ACC112 (cell line): ENCODE data around the gene S100A14.

Source experiments
- H2AFZ ChIP-seq: fragments of 200-600 bp; sonication (generic); one replicate; pipeline ENCODE4 v1.6.0; 2017; ENCODE audit warnings: antibody characterized with exemption, low read length; ENCODE audit not compliant: unreplicated experiment
- H3K27ac ChIP-seq: fragments of 200-600 bp; sonication (generic); 2 replicates; pipeline ENCODE4 v1.5.1; 2014; ENCODE audit warnings: low read depth, mild to moderate bottlenecking, antibody characterized with exemption, low read length, moderate library complexity
- H3K27me3 ChIP-seq: fragments of 200-600 bp; sonication (generic); 2 replicates; pipeline ENCODE4 v1.6.1; 2014; ENCODE audit warnings: mild to moderate bottlenecking, antibody characterized with exemption, low read length, moderate library complexity, mixed read lengths; ENCODE audit not compliant: insufficient read depth
- H3K36me3 ChIP-seq: fragments of 200-600 bp; sonication (generic); 2 replicates; pipeline ENCODE4 v1.6.1; 2016; ENCODE audit warnings: mild to moderate bottlenecking, antibody characterized with exemption, low read length, moderate library complexity, mixed read lengths; ENCODE audit not compliant: insufficient read depth
- H3K4me1 ChIP-seq: fragments of 200-600 bp; sonication (generic); one replicate; pipeline ENCODE4 v1.6.1; 2016; ENCODE audit warnings: low read length, mixed read lengths; ENCODE audit not compliant: insufficient read depth, unreplicated experiment, control insufficient read depth
- H3K4me3 ChIP-seq: fragments of 200-600 bp; sonication (generic); 2 replicates; pipeline ENCODE4 v1.5.1; 2014; ENCODE audit warnings: mild to moderate bottlenecking, low read depth, low read length
- H3K79me2 ChIP-seq: fragments of 200-600 bp; sonication (generic); one replicate; pipeline ENCODE4 v1.6.0; 2016; ENCODE audit warnings: low read length; ENCODE audit not compliant: control insufficient read depth, unreplicated experiment, insufficient read depth

The S100A14 gene

DNA sequence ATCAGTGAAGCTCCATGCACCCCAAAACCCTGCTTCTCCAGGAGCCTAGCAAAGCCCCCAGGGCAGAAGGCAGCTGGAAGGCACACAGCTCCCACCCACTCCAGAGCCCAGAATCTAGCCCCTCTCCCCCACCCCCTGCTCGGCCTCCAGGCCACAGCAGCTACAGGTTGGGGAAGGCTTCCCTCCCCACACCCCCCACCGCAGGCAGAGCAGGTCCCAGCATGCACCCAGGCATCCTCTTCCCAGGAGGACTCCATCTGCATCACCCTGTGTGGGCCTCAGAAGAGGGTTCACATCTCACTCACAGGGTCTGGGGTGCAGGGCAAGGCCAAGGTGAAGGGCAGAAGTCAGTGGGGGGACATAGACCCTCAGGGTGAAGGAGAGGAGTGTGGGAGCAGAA, 719 bp downstream of the S100A14 start:
- Histone ChIP-seq H3K79me2 (peaks cover 30% of the 10 kb centered on the region), H3K4me1 (peaks cover 39% of the 10 kb centered on the region), H3K36me3 (peaks cover 3% of the 10 kb centered on the region), H2AFZ (no peak overlapping the region), H3K27ac (no peak overlapping the region), H3K27me3 (no peaks in the 10 kb centered on the region), H3K4me3 (no peak overlapping the region)

- no peak overlapping the region for H3K27ac ChIP-seq
- H2AFZ ChIP-seq = no peak overlapping the region
- peaks cover 44% of the 10 kb centered on the region for H3K4me1 ChIP-seq
- peaks cover 3% of the 10 kb centered on the region for H3K36me3 ChIP-seq
- H3K79me2 ChIP-seq = peaks cover 35% of the 10 kb centered on the region
- H3K27me3 ChIP-seq = no peaks in the 10 kb centered on the region
- H3K4me3 ChIP-seq = no peak overlapping the region
Measured at GRCh38 chr1:153614906-153615305, 1.2 kb downstream of the S100A14 start.

GRCh38 chr1:153614189-153614900, 1.8 kb downstream of the S100A14 start:
- no peak overlapping the region for H2AFZ ChIP-seq

DNA sequence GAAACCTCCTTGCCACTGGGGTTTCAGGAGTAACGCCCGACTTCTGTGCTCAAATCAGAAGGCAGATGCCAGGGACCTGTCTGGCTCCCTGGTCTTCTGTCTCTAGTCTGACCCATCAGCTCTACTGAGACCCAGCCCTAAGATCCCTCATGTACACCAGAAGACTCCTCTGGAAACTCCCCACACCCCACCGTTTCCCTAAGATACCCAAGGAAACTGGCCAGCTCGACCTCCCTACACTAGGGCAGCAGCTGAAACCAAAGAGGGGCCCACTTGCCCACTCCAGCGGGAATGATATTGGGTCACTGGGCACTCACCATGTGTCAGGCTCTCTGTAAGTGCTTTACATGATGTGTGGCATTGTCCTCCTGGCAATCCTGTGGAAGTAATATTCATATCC, 2.7 kb downstream of the S100A14 start:
- Histone ChIP-seq H3K79me2 (peaks cover 50% of the 10 kb centered on the region), H3K4me3 (peak overlapping the region; percentile 93), H3K4me1 (peaks cover 55% of the 10 kb centered on the region), H3K27ac (peak overlapping the region; percentile 74; the same call in 1 of the 2 replicates), H3K36me3 (0 out of 2 replicates have a peak, but pooled peaks cover 3% of the 10 kb centered on the region), H2AFZ (peak overlapping the region; percentile 67), H3K27me3 (no peaks in the 10 kb centered on the region)

More at GRCh38 chr1:153614189-153614900, 1.8 kb downstream of the S100A14 start:
- H3K27me3 ChIP-seq = no peaks in the 10 kb centered on the region
- no peak overlapping the region for H3K27ac ChIP-seq
- peaks cover 41% of the 10 kb centered on the region for H3K79me2 ChIP-seq
- no peak overlapping the region for H3K4me3 ChIP-seq
- peaks cover 3% of the 10 kb centered on the region; the same call in 1 of the 2 replicates for H3K36me3 ChIP-seq
- peaks cover 50% of the 10 kb centered on the region for H3K4me1 ChIP-seq

DNA sequence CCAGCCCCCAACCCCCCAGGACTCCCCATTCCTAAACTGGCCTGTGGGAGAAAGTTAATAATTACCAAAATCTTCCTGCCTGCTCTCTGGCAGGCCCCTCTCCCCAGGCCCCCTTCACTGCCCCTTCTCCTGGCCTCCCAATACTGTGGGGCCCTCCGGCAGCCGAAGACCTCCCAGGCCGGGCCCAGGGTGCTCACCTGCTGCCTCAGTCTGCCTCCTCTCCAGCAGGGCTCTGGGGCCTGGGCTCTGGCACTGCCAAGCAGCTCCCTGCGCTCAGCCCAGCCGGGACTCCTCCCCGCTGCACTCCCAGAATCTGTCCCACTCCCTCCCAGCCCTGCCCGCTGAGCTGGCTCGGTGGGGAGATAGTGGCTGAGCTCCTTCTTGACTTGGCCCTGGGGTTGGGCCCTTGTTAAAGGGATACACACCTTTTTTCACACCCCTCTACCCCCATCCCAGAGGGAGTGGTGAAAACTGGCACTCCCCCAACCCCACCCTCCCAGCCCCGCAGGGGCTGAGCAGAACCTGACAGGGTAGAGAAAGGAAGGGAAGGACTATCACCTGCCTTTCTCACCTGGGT, 3.3 kb downstream of the S100A14 start, which contains the start of gene S100A16:
Gene S100A16, minus strand, starts transcription at position 383 of the 577 bp plus-strand sequence. CDS start 4,986 bp downstream, outside the sequence.
- 0 out of 2 replicates have a peak, but pooled peaks cover 3% of the 10 kb centered on the region for H3K36me3 ChIP-seq
- H3K27ac ChIP-seq = peak within 1 kb of the TSS; percentile 74
- peaks cover 59% of the 10 kb centered on the region for H3K4me1 ChIP-seq
- peak within 1 kb of the TSS; percentile 93 for H3K4me3 ChIP-seq
- peaks cover 55% of the 10 kb centered on the region for H3K79me2 ChIP-seq
- no peaks in the 10 kb centered on the region for H3K27me3 ChIP-seq
- H2AFZ ChIP-seq = peak within 1 kb of the TSS; percentile 67

- Histone ChIP-seq H3K27me3 (no peaks in the 10 kb centered on the region), H3K27ac (peak overlapping the region; percentile 74), H3K36me3 (peaks cover 7% of the 10 kb centered on the region; the same call in 1 of the 2 replicates), H2AFZ (peak overlapping the region; percentile 4), H3K4me1 (peaks cover 60% of the 10 kb centered on the region), H3K79me2 (peaks cover 61% of the 10 kb centered on the region), H3K4me3 (peak overlapping the region; percentile 93)
Measured at GRCh38 chr1:153612111-153612754, 3.9 kb downstream of the S100A14 start.

DNA sequence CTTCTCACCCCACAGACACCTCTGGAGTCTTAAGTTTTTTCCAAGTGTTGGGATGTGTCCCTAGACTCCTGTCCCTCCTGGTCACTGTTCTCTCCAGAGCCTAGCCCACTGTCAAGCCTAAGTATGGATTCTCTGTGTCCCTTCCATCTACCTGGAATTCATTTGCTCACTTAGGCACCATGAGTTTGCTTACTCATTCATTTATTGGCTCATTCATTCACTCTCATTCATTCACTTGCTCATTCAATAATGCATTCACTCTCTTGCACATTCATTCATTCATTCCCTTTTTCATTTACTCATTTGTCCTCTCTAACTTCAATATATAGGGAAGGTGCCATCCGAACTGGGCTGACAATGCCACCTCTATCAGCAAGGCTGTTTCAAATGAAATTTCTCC, 4.8 kb downstream of the S100A14 start:
- peaks cover 55% of the 10 kb centered on the region for H3K4me1 ChIP-seq
- peak overlapping the region; percentile 93 for H3K4me3 ChIP-seq
- no peaks in the 10 kb centered on the region for H3K27me3 ChIP-seq
- H3K79me2 ChIP-seq = peaks cover 69% of the 10 kb centered on the region
- H3K36me3 ChIP-seq = peaks cover 13% of the 10 kb centered on the region; the same call in 1 of the 2 replicates
- H3K27ac ChIP-seq = peak overlapping the region; percentile 74
- no peak overlapping the region for H2AFZ ChIP-seq

DNA sequence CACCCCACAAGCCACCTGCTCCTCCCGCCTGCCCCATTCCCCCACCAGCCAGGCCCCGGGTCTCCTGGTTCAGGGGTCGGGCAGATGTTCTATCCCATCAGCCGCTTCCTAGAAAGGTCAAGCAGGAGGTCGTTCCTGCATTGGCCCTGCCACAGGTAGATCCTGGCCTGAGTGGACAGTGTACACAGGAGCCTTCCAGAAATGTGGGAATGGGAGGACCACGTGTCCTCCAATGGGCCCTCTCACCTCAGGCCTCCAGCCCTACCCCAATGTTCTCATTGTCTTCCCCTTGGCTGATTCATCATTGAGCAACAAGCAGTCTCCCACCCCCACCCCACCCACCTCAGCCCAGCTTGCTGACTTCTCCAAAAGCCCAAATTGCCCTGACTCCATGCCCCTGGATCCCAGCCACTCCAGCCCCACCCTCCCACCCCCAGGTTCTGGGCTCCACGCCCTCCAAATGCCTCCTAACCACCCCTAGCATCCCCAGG, 5.3 kb downstream of the S100A14 start:
- Histone ChIP-seq H3K79me2 (peaks cover 69% of the 10 kb centered on the region), H3K4me1 (peaks cover 50% of the 10 kb centered on the region), H3K27me3 (no peaks in the 10 kb centered on the region), H3K27ac (peak overlapping the region; percentile 90), H3K36me3 (peaks cover 13% of the 10 kb centered on the region; the same call in 1 of the 2 replicates), H3K4me3 (peak overlapping the region; percentile 93), H2AFZ (no peak overlapping the region)

DNA sequence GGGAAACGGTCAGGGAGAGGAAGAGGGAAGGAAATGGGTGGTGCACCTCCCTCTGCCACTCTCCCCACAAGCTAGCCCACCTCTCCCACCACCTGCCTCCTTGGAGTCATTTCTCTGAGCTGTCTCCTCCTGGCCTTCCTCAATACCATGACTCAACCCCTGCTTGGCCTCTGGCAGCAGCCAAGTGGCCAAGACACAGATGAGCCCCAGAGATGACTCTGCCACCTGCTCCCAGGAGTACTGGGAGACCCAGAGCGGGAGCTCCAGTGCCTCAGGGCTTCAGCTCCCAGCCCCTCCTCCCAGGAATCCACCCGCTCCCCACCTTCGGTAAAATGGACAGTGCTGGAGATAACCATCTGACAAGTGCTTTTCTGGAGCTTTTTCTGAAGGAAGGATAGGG, 5.8 kb downstream of the S100A14 start:
- H3K4me3 ChIP-seq = peak overlapping the region; percentile 71
- peak overlapping the region; percentile 90 for H3K27ac ChIP-seq
- H3K27me3 ChIP-seq = no peaks in the 10 kb centered on the region
- peaks cover 13% of the 10 kb centered on the region; the same call in 1 of the 2 replicates for H3K36me3 ChIP-seq
- H3K4me1 ChIP-seq = peaks cover 50% of the 10 kb centered on the region
- no peak overlapping the region for H2AFZ ChIP-seq
- H3K79me2 ChIP-seq = peaks cover 69% of the 10 kb centered on the region

- no peak overlapping the region for H2AFZ ChIP-seq
- peaks cover 15% of the 10 kb centered on the region; the same call in 1 of the 2 replicates for H3K36me3 ChIP-seq
- H3K27me3 ChIP-seq = no peaks in the 10 kb centered on the region
- peaks cover 69% of the 10 kb centered on the region for H3K79me2 ChIP-seq
- peak overlapping the region; percentile 90 for H3K27ac ChIP-seq
- H3K4me1 ChIP-seq = peaks cover 48% of the 10 kb centered on the region
- H3K4me3 ChIP-seq = peak overlapping the region; percentile 71
Measured at GRCh38 chr1:153609585-153609907, 6.6 kb downstream of the S100A14 start.
